Trophoblast cell (in vitro differentiated cells and primary cell): ENCODE results near the gene RPRD1B.

Experiments
- DNase-seq, 2 donors: peaks; one replicate each; pipeline ENCODE4 v3.0.0-alpha.2; 2016
- H2AFZ ChIP-seq: 2 replicates; pipeline ENCODE4 v1.6.1; 2013; ENCODE audit warnings: low read length, moderate library complexity, mild to moderate bottlenecking; ENCODE audit not compliant: insufficient read depth, poor library complexity
- H2AK5ac ChIP-seq: 2 replicates; pipeline ENCODE4 v1.6.1; 2013; ENCODE audit warnings: mild to moderate bottlenecking, low read length
- H2BK120ac ChIP-seq: 2 replicates; pipeline ENCODE4 v1.6.1; 2013; ENCODE audit warnings: low read length, mild to moderate bottlenecking, moderate library complexity; ENCODE audit not compliant: insufficient read depth, poor library complexity
- H2BK12ac ChIP-seq: 2 replicates; pipeline ENCODE4 v1.6.1; 2013; ENCODE audit warnings: mild to moderate bottlenecking, low read length, moderate library complexity
- H2BK5ac ChIP-seq: 2 replicates; pipeline ENCODE4 v1.6.1; 2013; ENCODE audit warnings: low read length, low read depth, moderate library complexity, mild to moderate bottlenecking; ENCODE audit not compliant: poor library complexity
- H3K14ac ChIP-seq: 2 replicates; pipeline ENCODE4 v1.6.1; 2013; ENCODE audit warnings: mild to moderate bottlenecking, low read length
- H3K18ac ChIP-seq: 2 replicates; pipeline ENCODE4 v1.6.1; 2013; ENCODE audit warnings: mild to moderate bottlenecking, low read length
- H3K23ac ChIP-seq: 2 replicates; pipeline ENCODE4 v1.6.1; 2013; ENCODE audit warnings: low read length
- H3K27ac ChIP-seq: 2 replicates; pipeline ENCODE4 v1.5.1; 2013; ENCODE audit warnings: low read depth, mild to moderate bottlenecking, inconsistent platforms, low read length, moderate library complexity
- H3K27me3 ChIP-seq: 2 replicates; pipeline ENCODE4 v1.6.1; 2013; ENCODE audit warnings: inconsistent platforms, mild to moderate bottlenecking, low read length, moderate library complexity; ENCODE audit not compliant: insufficient read depth
- H3K36me3 ChIP-seq, 2 experiments: 1 replicate in 1 of 2; 2 replicates in 1 of 2; pipeline ENCODE4 v1.6.1; 2013; ENCODE audit warnings: low read length in 2 of 2, mild to moderate bottlenecking in 2 of 2, moderate library complexity in 1 of 2; ENCODE audit not compliant: insufficient read depth in 2 of 2, control insufficient read depth in 1 of 2
- H3K4ac ChIP-seq: 2 replicates; pipeline ENCODE4 v1.6.1; 2013; ENCODE audit warnings: low read depth, mild to moderate bottlenecking, low read length, moderate library complexity
- H3K4me1 ChIP-seq, 2 experiments: 1 replicate in 1 of 2; 2 replicates in 1 of 2; pipeline ENCODE4 v1.6.1; 2013; ENCODE audit warnings: low read length in 2 of 2, mild to moderate bottlenecking in 2 of 2, moderate library complexity in 1 of 2; ENCODE audit not compliant: insufficient read depth in 2 of 2, control insufficient read depth in 1 of 2
- H3K4me2 ChIP-seq: 2 replicates; pipeline ENCODE4 v1.6.1; 2013; ENCODE audit warnings: inconsistent platforms, mild to moderate bottlenecking, low read length, moderate library complexity
- H3K4me3 ChIP-seq: 2 replicates; pipeline ENCODE4 v1.5.1; 2013; ENCODE audit warnings: mild to moderate bottlenecking, low read depth, low read length, inconsistent platforms
- H3K79me1 ChIP-seq: one replicate; pipeline ENCODE4 v1.6.1; 2013; ENCODE audit warnings: low read length
- H3K79me2 ChIP-seq: 2 replicates; pipeline ENCODE4 v1.6.1; 2013; ENCODE audit warnings: low read length, mild to moderate bottlenecking; ENCODE audit not compliant: control insufficient read depth, insufficient read depth, poor library complexity
- H3K9ac ChIP-seq: 2 replicates; pipeline ENCODE4 v1.6.1; 2013; ENCODE audit warnings: mild to moderate bottlenecking, low read length
- H3K9me3 ChIP-seq: 2 replicates; pipeline ENCODE4 v1.6.1; 2013; ENCODE audit warnings: low read depth, mild to moderate bottlenecking, control low read depth, inconsistent platforms, low read length; ENCODE audit not compliant: insufficient read depth
- H4K12ac ChIP-seq: 2 replicates; pipeline ENCODE4 v1.6.1; 2013; ENCODE audit warnings: low read depth, mild to moderate bottlenecking, low read length, moderate library complexity
- H4K8ac ChIP-seq: 2 replicates; pipeline ENCODE4 v1.6.1; 2013; ENCODE audit warnings: low read depth, mild to moderate bottlenecking, low read length, moderate library complexity
- H4K91ac ChIP-seq: one replicate; pipeline ENCODE4 v1.6.1; 2013; ENCODE audit warnings: low read depth, mild to moderate bottlenecking, low read length, moderate library complexity
- WGBS: extraction: QIAGEN DNeasy Blood & Tissue Kit; methylation state at CpG from one replicate; pipeline ENCODE4 v1.1.7; 2013; ENCODE audit warnings: missing lambda C conversion rate; ENCODE audit not compliant: insufficient read length, insufficient coverage; ENCODE audit errors: extremely low coverage; 5-methylcytosine and 5-hydroxymethylcytosine counted together

RPRD1B gene

DNA sequence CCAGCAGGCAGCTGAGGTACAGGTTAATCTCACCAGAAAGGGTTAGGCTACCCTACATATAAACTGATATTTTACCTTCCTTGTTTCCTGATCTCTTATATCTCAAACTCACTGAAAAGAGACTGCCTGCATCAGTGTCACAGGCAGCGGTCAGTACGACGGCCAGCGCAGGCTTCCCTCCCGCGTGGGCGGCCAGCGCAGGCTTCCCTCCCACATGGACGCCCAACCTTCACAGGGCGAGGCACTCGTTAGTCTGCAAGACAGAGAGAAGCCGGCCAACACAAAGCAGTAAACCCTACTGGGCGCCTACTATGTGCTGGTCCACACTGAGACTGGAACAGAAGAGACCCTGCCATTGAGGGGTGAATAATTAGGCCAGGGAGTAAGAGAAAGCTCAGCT, 33.3 kb upstream of the RPRD1B start:
- Histone ChIP-seq H2BK12ac (no peak overlapping the region), H4K8ac (no peak overlapping the region), H3K9me3 (no peaks in the 10 kb centered on the region), H3K4me1 (no peaks in the 10 kb centered on the region), H3K27ac (no peak overlapping the region), H3K79me1 (no peaks in the 10 kb centered on the region), H2AFZ (no peak overlapping the region), H3K36me3 (peaks cover 35 to 57% of the 10 kb centered on the region in 2 experiments), H2AK5ac (no peak overlapping the region), H3K14ac (no peak overlapping the region), H3K79me2 (no peaks in the 10 kb centered on the region), H2BK5ac (no peak overlapping the region), H4K12ac (no peak overlapping the region), H3K18ac (no peak overlapping the region), H3K27me3 (no peaks in the 10 kb centered on the region), H3K4me3 (no peak overlapping the region), H3K4ac (no peak overlapping the region), H3K4me2 (no peak overlapping the region), H2BK120ac (no peak overlapping the region), H3K9ac (no peak overlapping the region), H3K23ac (no peak overlapping the region), H4K91ac (no peak overlapping the region)
- DNase-seq: no peak
- WGBS: no CpG with 5 or more reads among the region's 13 CpGs

DNA sequence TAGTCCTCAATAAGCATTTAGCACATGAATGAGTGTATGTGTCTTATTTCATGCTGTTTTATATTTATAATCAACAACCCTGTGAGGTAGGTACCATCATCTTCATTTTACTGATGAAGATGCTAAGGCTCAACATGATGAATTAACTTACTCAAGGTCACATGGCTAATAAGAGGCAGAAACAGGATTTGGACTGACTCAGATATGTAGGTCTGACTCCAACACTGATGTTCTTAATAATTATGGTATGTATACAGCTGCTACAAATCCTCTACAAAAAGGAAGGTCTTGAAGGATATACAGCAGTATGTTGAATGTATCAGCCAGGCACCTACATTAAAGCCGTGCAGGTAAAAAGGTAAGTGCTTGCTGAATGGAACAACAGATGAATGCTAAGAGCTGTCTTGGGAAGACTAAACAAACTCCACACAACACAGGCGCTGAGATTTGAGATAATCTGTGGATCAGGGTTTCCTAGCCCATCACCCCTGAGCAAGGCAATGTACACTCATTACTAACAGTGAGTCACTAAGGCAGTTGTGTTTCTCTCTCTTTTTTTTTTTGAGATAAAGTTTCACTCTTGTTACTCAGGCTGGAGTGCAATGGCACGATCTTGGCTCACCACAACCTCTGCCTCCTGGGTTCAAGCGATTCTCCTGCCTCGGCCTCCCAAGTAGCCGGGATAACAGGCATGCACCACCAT, 32.2 kb upstream of the RPRD1B start:
- H2AFZ ChIP-seq: no peak overlapping the region
- no peak overlapping the region for H3K23ac ChIP-seq
- no peak overlapping the region for H3K27ac ChIP-seq
- H3K79me2 ChIP-seq: no peaks in the 10 kb centered on the region
- H3K18ac ChIP-seq: no peak overlapping the region
- no peak overlapping the region for H3K14ac ChIP-seq
- no peaks in the 10 kb centered on the region for H3K9me3 ChIP-seq
- no peaks in the 10 kb centered on the region for H3K79me1 ChIP-seq
- no peak overlapping the region for H3K4me3 ChIP-seq
- no peak overlapping the region for H4K12ac ChIP-seq
- DNase-seq: peak; percentile 30 to 61
- H3K4me1 ChIP-seq: no peaks in the 10 kb centered on the region
- no peak overlapping the region for H2BK12ac ChIP-seq
- no peak overlapping the region for H3K9ac ChIP-seq
- no peak overlapping the region for H3K4ac ChIP-seq
- no peaks in the 10 kb centered on the region for H3K27me3 ChIP-seq
- peaks cover 28 to 48% of the 10 kb centered on the region in 2 experiments for H3K36me3 ChIP-seq
- H2BK5ac ChIP-seq: no peak overlapping the region
- no CpG with 5 or more reads among the region's 6 CpGs for WGBS
- no peak overlapping the region for H2AK5ac ChIP-seq
- H4K91ac ChIP-seq: no peak overlapping the region
- H2BK120ac ChIP-seq: no peak overlapping the region
- no peak overlapping the region for H4K8ac ChIP-seq
- H3K4me2 ChIP-seq: no peak overlapping the region

DNA sequence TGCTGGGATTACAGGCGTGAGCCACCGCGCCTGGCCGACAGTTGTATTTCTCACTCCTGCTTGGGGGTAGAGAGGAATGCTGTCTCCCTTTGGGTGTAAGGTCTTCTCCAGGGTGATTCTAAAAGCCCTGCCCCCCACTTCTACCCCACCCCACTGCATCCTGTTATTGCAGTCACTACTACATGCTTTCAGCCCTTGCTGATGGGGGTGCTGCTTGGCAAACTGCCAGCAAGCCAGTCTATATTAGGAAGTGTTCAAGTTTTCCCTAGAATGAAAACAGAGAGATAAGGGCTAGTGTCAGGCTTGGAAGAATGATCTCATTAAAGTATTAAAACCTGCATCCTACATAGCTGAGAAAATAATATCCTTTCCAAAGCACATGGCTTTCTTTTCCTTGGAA, 31.6 kb upstream of the RPRD1B start:
- H3K79me1 ChIP-seq: no peaks in the 10 kb centered on the region
- no CpG with 5 or more reads among the region's 4 CpGs for WGBS
- no peak overlapping the region for H3K27ac ChIP-seq
- H3K14ac ChIP-seq: no peak overlapping the region
- no peaks in the 10 kb centered on the region for H3K9me3 ChIP-seq
- no peak overlapping the region for H2BK120ac ChIP-seq
- H4K91ac ChIP-seq: peak overlapping the region; percentile 35
- no peak overlapping the region for H2AFZ ChIP-seq
- H3K4me1 ChIP-seq: no peaks in the 10 kb centered on the region
- H3K4me2 ChIP-seq: no peak overlapping the region
- H2BK12ac ChIP-seq: no peak overlapping the region
- no peaks in the 10 kb centered on the region for H3K27me3 ChIP-seq
- H2AK5ac ChIP-seq: no peak overlapping the region
- H3K36me3 ChIP-seq: peaks cover 23 to 43% of the 10 kb centered on the region in 2 experiments
- no peak overlapping the region for H4K8ac ChIP-seq
- no peak overlapping the region for H3K4ac ChIP-seq
- no peak overlapping the region for H3K4me3 ChIP-seq
- no peak overlapping the region for H3K23ac ChIP-seq
- peak in 1 of 2 donors; percentile 11 for DNase-seq
- no peak overlapping the region for H3K9ac ChIP-seq
- H4K12ac ChIP-seq: no peak overlapping the region
- no peaks in the 10 kb centered on the region for H3K79me2 ChIP-seq
- no peak overlapping the region for H2BK5ac ChIP-seq
- no peak overlapping the region for H3K18ac ChIP-seq

DNA sequence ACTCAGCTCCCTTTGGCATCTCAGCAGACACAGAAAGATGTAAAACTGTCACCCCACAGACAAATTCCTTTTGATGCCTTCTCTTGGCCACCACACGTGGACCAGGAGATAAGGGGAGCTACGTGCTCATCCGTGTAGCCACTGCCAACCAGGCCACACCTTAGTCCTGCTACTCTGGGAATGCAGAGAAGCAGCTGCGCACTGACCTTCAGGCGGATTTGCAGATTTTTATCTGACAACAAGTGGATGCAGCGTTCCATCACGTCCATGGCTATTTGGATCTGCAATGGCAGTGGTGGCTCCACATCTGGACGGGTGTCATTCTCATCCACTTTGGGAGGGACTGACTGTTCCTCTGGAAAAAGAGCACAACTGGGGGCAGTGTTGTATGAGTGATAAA, 31.1 kb upstream of the RPRD1B start:
- Histone ChIP-seq H3K79me1 (no peaks in the 10 kb centered on the region), H3K79me2 (no peaks in the 10 kb centered on the region), H3K4me2 (no peak overlapping the region), H2BK5ac (no peak overlapping the region), H3K36me3 (peaks cover 21 to 40% of the 10 kb centered on the region in 2 experiments), H2BK12ac (no peak overlapping the region), H3K18ac (no peak overlapping the region), H3K14ac (no peak overlapping the region), H3K4me3 (no peak overlapping the region), H2AFZ (peak overlapping the region; percentile 17), H4K8ac (no peak overlapping the region), H3K27me3 (no peaks in the 10 kb centered on the region), H3K23ac (no peak overlapping the region), H3K9me3 (no peaks in the 10 kb centered on the region), H3K4ac (no peak overlapping the region), H4K91ac (no peak overlapping the region), H3K4me1 (no peaks in the 10 kb centered on the region), H3K9ac (no peak overlapping the region), H2BK120ac (no peak overlapping the region), H4K12ac (no peak overlapping the region), H3K27ac (no peak overlapping the region), H2AK5ac (no peak overlapping the region)
- no CpG with 5 or more reads among the region's 8 CpGs for WGBS
- peak; percentile 97 to 99 for DNase-seq
